C4-2B (cell line): ENCODE measurements around the gene EIF4E1B.
"Not testable (repeated sequence)": the region's sequence is repeated elsewhere in the genome, so short reads cannot be mapped to it uniquely, and the experiment has no call there.

ENCODE experiments used
- H3K27ac ChIP-seq: fragments of 450-650 bp; 2 replicates; pipeline ENCODE4 v1.5.1; 2017
- CTCF ChIP-seq: fragments of 450-650 bp; conservative IDR thresholded peaks from 2 replicates; pipeline ENCODE4 v1.5.1; 2017; ENCODE audit warnings: mild to moderate bottlenecking
- ZFX ChIP-seq: fragments of 450-650 bp; IDR thresholded peaks from 2 replicates; pipeline ENCODE4 v1.6.1; 2017

The EIF4E1B gene

GRCh38 chr5:176590035-176590717 lies 40.3 kb upstream of the EIF4E1B start:
- TF ChIP-seq CTCF = no peak
- no peak for TF ChIP-seq ZFX
- H3K27ac ChIP-seq = no peak overlapping the region

GRCh38 chr5:176591667-176592066 lies 38.8 kb upstream of the EIF4E1B start:
- not testable (repeated sequence) for H3K27ac ChIP-seq

GRCh38 chr5:176592573-176592972 lies 37.9 kb upstream of the EIF4E1B start:
- H3K27ac ChIP-seq = no peak overlapping the region
- TF ChIP-seq CTCF (no peak), ZFX (no peak)

GRCh38 chr5:176593273-176593869 lies 37.1 kb upstream of the EIF4E1B start:
- TF ChIP-seq CTCF (no peak), ZFX (no peak)
- H3K27ac ChIP-seq = no peak overlapping the region

- TF ChIP-seq CTCF (no peak), ZFX (no peak)
These were observed 35.9 kb upstream of the EIF4E1B start for GRCh38 chr5:176594554-176594953.

DNA sequence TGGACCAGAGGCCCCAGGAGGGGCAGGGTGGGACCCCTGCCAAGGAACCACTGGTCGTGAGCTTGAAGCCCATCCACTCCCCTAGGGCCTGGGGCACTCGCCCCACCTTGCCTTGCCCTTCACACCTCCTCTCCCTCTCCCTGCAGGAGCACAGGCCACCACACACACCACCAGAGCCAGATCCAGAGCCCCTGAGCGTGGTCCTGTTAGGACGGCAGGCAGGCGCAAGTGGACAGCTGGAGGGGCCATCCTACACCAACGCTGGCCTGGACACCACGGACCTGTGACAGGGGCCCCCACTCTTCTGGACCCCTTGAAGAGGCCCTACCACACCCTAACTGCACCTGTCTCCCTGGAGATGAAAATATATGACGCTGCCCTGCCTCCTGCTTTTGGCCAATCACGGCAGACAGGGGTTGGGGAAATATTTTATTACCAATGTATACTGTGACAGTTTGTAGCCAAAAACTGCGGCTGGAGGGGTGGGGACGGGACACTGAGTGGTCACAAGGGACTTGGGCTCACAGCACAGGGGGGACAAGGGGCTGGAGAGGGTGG lies 35.0 kb upstream of the EIF4E1B start:
- H3K27ac ChIP-seq = no peak overlapping the region
- no peak for TF ChIP-seq ZFX
- no peak for TF ChIP-seq CTCF

More at GRCh38 chr5:176594554-176594953, 35.9 kb upstream of the EIF4E1B start:
- no peak overlapping the region for H3K27ac ChIP-seq

DNA sequence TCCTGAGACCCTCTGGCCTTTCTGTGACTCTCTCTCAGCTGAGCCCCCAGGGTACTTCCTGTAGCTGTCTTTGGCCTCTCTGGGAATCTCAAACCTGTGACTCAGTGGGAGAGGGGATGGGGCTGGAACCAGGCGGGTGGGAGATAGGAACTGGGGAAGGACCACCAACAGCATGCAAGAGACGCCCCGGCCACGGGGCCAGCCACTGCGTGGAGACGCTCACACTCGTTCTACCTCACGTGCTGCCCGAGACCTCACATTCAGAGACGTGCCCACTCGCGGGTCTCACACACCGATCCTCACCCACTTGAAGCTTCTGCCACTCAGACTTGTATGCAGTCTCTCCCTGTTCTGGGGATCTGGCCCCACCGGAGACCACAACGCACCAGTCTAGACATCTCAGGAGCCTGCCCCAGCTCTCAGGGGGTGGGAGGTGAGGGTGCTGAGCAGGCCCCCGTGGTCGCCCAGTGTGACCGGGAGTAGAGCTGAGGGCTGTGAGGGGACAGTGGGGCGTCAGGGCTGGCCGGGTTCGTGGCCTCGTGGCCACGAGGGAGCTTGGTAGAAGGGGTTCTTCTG lies 34.3 kb upstream of the EIF4E1B start:
- TF ChIP-seq CTCF (no peak), ZFX (no peak)
- no peak overlapping the region for H3K27ac ChIP-seq
